GM18867 (cell line): ENCODE data around the gene LAMC1.
"Not testable (repeated sequence)": the region's sequence is repeated elsewhere in the genome, so short reads cannot be mapped to it uniquely, and the experiment has no call there.

ENCODE experiments used
- ATAC-seq: cut with Tn5 transposase; IDR thresholded peaks from one replicate; pipeline ENCODE4 v1.9.1; 2021; ENCODE audit warnings: mild to moderate bottlenecking, moderate library complexity; ENCODE audit not compliant: unreplicated experiment

The LAMC1 gene

DNA sequence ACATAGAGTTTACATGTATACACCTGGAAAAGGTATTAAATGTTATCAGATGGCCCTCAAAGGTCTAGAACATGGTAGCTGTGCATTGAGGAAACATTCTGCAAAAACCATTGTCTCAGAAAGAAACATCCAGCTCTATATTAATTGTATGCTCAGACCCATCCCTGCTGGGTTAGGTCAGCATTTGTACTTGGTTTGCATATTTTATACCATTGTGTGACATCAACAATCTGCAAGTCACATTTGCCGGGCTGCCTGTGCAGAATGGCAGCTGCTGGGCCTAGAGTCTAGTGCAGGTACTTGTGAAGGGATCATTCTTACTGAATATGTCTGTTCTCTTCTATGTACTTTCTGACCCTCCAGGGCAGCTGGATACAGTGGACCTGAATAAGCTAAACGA is 119.0 kb downstream of the LAMC1 start:
- no peak for ATAC-seq

GRCh38 chr1:183143576-183144315 is 120.5 kb downstream of the LAMC1 start:
- ATAC-seq: no peak

GRCh38 chr1:183144752-183145151 is 121.5 kb downstream of the LAMC1 start:
- no peak for ATAC-seq

DNA sequence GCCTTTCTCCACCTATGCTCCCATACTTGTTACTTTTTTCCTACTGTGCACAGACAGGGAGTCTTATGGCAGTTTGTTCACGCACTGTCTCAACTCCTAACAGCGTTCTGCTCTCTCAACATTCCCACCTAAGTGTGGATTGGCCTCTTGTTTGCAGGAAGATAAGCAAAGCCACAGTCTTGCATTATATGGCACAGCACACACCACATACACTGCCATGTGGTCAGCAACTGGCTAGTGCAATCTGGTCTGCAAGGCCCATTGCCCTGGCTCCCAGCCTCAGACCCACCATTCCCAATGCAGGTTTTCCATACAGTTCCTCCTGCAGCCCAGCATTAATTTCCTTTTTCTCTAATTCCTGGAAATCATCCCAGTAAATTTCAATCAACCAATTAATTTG is 124.5 kb downstream of the LAMC1 start:
- ATAC-seq: no peak

- no peak for ATAC-seq
Observed at GRCh38 chr1:183148599-183148998, 125.4 kb downstream of the LAMC1 start.

- ATAC-seq: no peak
Observed at GRCh38 chr1:183149273-183149672, 126.1 kb downstream of the LAMC1 start.

DNA sequence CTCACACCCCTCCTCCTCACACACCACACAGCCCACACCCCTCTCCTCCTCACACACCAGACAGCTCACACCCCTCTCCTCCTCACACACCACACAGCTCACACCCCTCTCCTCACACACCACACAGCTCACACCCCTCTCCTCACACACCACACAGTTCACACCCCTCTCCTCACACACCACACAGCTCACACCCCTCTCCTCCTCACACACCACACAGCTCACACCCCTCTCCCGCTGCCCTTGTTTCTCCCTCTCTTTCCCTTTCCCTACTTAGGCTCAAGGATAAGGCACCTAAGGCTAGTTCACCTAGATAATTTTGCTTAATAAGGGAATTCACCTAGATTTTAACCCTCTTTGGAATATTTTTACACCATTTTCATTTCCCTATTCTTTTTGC is 126.8 kb downstream of the LAMC1 start:
- ATAC-seq: not testable (repeated sequence)

DNA sequence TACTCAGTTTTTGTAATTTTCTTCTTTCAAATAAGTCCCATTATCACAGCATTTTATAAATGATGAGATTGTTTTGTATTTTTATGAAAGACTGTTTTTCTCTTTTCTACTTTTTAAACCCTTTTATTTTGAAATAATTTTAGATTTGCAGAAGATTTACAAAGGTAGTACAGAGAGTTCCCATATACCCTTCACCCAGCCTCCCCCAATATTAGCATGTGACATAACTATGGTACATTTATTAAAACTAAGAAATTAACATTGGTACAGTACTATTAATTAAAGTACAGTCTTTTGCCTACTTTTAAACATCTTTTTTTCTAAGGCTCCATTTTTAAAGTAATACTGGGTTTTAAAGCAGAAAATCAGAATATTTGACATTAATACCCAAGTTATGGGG is 127.2 kb downstream of the LAMC1 start:
- ATAC-seq: no peak

- no peak for ATAC-seq
Observed at GRCh38 chr1:183152180-183152579, 129.0 kb downstream of the LAMC1 start.

DNA sequence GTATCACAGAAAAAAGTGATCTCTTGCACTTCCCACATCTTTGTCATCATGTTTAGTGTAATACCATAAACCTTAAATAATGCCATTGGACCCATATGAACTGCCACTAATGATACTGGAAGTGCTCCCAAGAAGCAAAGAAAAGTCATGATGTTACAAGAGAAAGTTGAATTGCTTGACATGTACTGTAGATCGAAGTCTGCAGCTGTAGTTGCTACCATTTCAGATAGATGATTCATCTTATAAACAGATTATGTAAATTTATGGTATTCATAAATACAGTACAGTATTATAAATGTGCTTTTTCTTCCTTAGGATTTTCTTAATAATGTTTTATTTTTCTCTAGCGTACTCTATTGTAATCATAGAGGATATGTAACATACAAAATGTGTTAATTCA is 132.7 kb downstream of the LAMC1 start:
- no peak for ATAC-seq

DNA sequence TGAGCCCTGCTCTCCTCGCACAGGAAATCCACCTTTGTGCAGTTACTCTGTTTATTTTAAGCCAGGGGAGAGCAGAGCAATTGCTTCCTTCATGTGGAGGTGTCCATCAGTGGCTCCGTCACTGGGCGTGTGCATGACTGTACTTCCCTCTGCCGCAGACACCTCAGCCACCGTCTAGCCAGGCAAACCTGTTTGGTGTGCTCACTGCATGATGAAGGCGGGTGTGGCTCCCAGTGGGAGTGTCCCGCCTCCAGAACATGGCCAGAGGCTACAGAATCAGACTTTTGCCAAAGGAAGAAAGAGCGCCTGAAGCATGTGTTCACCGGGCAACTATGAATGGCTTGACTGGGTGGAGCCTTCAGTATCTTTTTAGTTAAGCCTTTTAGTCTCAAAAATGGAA is 136.7 kb downstream of the LAMC1 start:
- ATAC-seq: no peak

DNA sequence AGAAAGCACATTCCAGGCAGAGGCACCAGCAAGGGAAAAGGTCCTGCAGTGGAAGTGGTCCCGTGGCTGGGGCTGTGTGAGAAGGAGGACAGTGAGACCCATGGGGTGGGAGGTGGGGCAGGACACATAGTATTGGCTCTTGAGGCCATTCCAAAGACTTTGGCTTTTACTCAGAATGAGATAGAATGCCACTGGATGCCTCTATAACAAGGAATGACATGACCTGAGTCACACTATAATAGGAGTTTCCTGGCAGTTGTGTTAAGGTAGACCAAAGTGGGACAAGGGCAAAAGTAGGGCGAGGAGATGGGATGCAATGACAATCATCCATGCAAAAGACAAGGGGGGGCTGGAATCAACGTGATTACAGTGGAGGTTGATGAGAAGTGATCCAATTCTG is 138.2 kb downstream of the LAMC1 start:
- no peak for ATAC-seq

GRCh38 chr1:183163316-183163715 is 140.1 kb downstream of the LAMC1 start:
- ATAC-seq: no peak

GRCh38 chr1:183164340-183164739 is 141.1 kb downstream of the LAMC1 start:
- no peak for ATAC-seq

DNA sequence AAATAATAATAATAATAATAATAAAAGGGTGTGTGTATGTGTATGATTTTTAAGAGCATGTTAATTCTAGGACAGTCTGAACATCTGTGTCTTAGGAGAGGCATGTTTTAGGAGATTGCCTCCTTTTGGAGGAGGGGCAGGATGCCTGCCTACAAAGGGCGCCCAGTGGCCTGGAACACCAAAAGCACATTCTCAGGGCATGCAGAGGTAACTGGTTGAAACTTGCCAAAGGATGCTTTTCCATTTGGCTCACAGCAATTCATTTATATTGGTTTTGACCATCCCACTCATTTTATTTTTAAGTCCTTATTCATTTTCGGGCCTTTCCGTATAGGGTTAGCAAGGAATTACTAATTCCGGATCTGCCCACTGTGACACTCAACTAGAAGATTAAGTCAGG is 141.7 kb downstream of the LAMC1 start:
- no peak for ATAC-seq

DNA sequence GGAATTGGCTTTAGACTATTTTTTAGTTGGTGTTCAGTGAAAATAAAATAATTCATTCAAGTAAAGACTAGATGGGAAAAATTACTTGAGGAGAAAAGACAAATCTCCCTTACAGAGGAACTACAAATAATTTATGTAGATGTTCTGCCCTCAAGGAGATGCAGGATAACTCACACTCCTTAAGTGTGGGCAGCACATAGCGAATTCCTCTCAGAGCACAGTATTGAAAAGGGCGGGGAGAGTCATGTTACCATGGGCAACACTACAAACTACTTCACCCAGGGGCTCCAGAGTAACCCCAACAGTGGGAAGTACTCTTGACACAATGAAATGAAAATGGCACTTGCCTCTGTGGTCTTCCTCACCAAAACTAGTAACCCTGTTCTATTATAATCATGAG is 142.2 kb downstream of the LAMC1 start:
- no peak for ATAC-seq

DNA sequence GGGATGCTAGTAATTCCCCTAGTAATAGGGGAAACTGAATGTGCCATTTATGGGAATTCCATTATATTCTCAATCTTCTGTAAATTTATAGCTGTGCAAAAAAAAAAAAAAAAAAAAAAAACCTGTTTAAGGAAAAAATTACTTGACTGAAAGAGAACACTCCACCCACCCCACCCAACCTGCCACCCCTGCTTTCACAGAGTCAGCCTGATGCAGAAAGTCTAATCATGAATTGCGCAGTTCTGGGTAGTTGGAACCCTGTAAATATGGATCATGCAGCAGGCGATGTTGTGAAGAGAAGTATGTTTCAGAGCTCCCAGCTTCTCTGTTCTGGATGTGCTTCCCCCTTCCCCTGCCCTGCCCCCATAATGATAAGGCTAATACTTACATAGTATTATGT is 143.2 kb downstream of the LAMC1 start:
- no peak for ATAC-seq

DNA sequence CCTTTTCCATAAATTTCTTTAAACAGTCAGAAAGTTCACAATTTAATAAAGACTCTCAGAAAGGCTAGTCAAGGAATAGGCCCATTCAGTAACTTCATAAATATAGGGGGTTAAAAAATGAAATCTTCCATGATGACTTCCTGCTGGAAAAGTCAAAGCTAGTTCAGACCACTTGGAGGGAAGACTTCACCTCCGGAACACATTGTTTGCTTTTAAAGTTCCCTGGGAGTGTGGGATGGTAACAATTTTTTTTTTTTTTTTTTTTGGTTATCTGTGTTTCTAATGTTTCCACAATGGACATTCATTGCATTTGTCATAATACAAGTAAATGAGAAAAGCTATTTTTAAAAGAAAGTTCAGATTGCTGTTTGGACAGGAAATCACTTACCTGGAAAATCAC is 144.5 kb downstream of the LAMC1 start:
- no peak for ATAC-seq

GRCh38 chr1:183168308-183168707 is 145.1 kb downstream of the LAMC1 start:
- ATAC-seq: no peak

DNA sequence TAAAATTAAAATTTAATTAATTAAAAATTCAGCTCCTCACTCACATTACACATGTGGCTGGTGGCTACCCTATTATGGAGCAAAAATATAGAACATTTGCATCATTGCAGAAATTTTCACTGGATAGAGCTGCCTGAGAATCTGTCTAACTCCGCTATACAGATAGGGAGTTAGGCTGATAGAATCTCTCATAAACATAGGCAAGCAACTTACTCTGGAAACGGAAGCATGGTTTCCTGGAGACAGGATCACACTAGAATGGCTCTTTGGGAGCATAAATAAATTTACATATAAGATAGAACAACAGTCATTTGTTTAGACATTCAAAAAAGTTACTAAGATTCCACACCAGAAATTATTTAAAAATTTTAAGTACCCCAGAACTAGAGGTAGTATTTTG is 150.6 kb downstream of the LAMC1 start:
- ATAC-seq: no peak

- ATAC-seq: no peak
Observed at GRCh38 chr1:183175631-183176030, 152.4 kb downstream of the LAMC1 start.

DNA sequence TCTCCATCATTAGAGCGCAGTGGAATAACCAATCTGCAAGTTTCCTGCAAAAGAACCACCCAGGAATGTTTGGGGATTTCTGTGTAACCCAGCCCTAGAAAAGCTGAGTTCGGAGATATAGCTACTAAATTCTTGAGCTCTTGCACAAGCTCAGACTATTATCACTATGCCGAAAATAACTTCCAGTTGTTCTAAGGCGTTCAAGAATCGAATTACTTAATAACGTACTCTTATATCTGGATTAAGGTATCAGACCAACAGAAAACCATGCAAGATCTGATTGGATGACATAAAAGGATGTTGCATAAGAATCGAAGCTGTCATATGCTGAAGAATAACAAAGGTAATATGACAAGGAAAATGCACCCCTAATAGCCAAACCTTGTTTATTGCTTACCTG is 155.3 kb downstream of the LAMC1 start:
- no peak for ATAC-seq

- ATAC-seq: no peak
Observed at GRCh38 chr1:183179033-183179432, 155.8 kb downstream of the LAMC1 start.
